Smooth muscle cell (in vitro differentiated cells): ENCODE data around the gene OR5M3. TPM values are rescaled to one million over a fixed set of nuclear protein-coding genes. Genes with fewer than 3 reads are reported as not detected.

Experiments
- DNase-seq: peaks from one replicate; lab custom pipeline; 2025; ENCODE audit not compliant: unreplicated experiment; lab: John Stamatoyannopoulos, UW
- H2AFZ ChIP-seq: fragments of 200-600 bp; sonication (generic); 2 replicates; pipeline ENCODE4 v1.6.0; 2016; ENCODE audit warnings: antibody characterized with exemption, low read depth, mild to moderate bottlenecking
- H3F3A ChIP-seq: fragments of 200-600 bp; sonication (generic); 2 replicates; pipeline ENCODE4 v1.6.0; 2017; ENCODE audit warnings: antibody characterized with exemption, low read depth
- H3K27ac ChIP-seq: fragments of 200-600 bp; sonication (generic); 2 replicates; pipeline ENCODE4 v1.5.1; 2016; ENCODE audit warnings: low read depth, mild to moderate bottlenecking
- H3K27me3 ChIP-seq: fragments of 200-600 bp; sonication (generic); 2 replicates; pipeline ENCODE4 v1.6.1; 2016; ENCODE audit warnings: low read depth, mild to moderate bottlenecking
- H3K36me3 ChIP-seq: fragments of 200-600 bp; sonication (generic); 2 replicates; pipeline ENCODE4 v1.5.1; 2016; ENCODE audit warnings: low read depth
- H3K4me1 ChIP-seq: fragments of 200-600 bp; sonication (generic); 2 replicates; pipeline ENCODE4 v1.5.1; 2016; ENCODE audit warnings: low read depth
- H3K4me2 ChIP-seq: fragments of 200-600 bp; sonication (generic); 2 replicates; pipeline ENCODE4 v1.6.0; 2016; ENCODE audit warnings: mild to moderate bottlenecking
- H3K4me3 ChIP-seq: fragments of 200-600 bp; sonication (generic); 2 replicates; pipeline ENCODE4 v1.5.1; 2016; ENCODE audit warnings: mild to moderate bottlenecking
- H3K79me2 ChIP-seq: fragments of 200-600 bp; sonication (generic); 2 replicates; pipeline ENCODE4 v1.6.0; 2016; ENCODE audit warnings: low read depth, mild to moderate bottlenecking
- H3K9ac ChIP-seq: fragments of 200-600 bp; sonication (generic); 2 replicates; pipeline ENCODE4 v1.6.0; 2016; ENCODE audit warnings: low read depth
- H3K9me3 ChIP-seq: fragments of 200-600 bp; sonication (generic); replicated peaks from 2 replicates; pipeline ENCODE4 v1.5.1; 2016; ENCODE audit warnings: low read depth
- H4K20me1 ChIP-seq: fragments of 200-600 bp; sonication (generic); 2 replicates; pipeline ENCODE4 v1.6.0; 2016; ENCODE audit warnings: low read depth
- CTCF ChIP-seq: fragments of 200-600 bp; sonication (generic); IDR thresholded peaks from 2 replicates; pipeline ENCODE4 v1.5.1; 2017; ENCODE audit warnings: borderline replicate concordance, mild to moderate bottlenecking, antibody characterized with exemption; ENCODE audit not compliant: insufficient read depth, poor library complexity, severe bottlenecking
- WGBS: methylation state at CpG from one replicate; pipeline ENCODE4 v1.1.7; 2016; ENCODE audit warnings: low lambda C conversion rate; 5-methylcytosine and 5-hydroxymethylcytosine counted together
- polyA plus RNA-seq: library from polyadenylated mRNA; unstranded; fragments of >200 nt; fragmentation: Nextera tagmentation; extraction: Ambion mirVana; gene quantifications from 2 replicates; pipeline ENCODE4 v1.2.1, GENCODE V29; 2016
- total RNA-seq: library from RNA; depleted of rRNA; stranded (reverse); fragments of >200 nt; gene quantifications from 2 replicates; pipeline ENCODE4 v1.2.3, GENCODE V29; 2014

Gene OR5M3
- total and polyA plus RNA-seq, 2 experiments from 2014 or later = not detected

DNA sequence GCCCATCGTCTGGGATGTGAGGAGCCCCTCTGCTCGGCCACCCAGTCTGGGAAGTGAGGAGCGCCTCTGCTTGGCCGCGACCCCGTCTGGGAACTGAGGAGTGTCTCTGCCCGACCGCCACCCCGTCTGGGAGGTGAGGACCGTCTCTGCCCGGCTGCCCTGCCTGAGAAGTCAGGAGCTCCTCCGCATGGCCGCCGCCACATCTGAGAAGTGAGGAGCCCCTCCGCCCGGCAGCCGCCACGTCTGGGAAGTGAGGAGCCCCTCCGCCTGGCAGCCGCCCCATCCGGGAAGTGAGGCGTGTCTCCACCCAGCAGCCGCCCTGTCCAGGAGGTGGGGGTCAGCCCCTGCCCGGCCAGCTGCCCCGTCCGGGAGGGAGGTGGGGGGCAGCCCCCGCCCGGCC lies 23.9 kb upstream of the OR5M3 start:
- H3K27ac ChIP-seq = no peak overlapping the region
- WGBS = over 99% methylated on average over 22 of the region's 28 CpGs
- H4K20me1 ChIP-seq = no peaks in the 10 kb centered on the region
- H3K4me3 ChIP-seq = no peak overlapping the region
- no peaks in the 10 kb centered on the region for H3K36me3 ChIP-seq
- no peaks in the 10 kb centered on the region for H3K27me3 ChIP-seq
- no peak overlapping the region for H3K9ac ChIP-seq
- H3K9me3 ChIP-seq = no peaks in the 10 kb centered on the region
- no peak overlapping the region for H3K4me2 ChIP-seq
- no peaks in the 10 kb centered on the region for H3K79me2 ChIP-seq
- TF ChIP-seq CTCF = no peak
- no peak for DNase-seq
- H3K4me1 ChIP-seq = no peaks in the 10 kb centered on the region
- H3F3A ChIP-seq = no peaks in the 10 kb centered on the region
- H2AFZ ChIP-seq = no peak overlapping the region

GRCh38 chr11:56495117-56495516 lies 22.0 kb upstream of the OR5M3 start:
- WGBS = 79% methylated on average over 2 of the region's 2 CpGs
- H3K4me1 ChIP-seq = no peaks in the 10 kb centered on the region

DNA sequence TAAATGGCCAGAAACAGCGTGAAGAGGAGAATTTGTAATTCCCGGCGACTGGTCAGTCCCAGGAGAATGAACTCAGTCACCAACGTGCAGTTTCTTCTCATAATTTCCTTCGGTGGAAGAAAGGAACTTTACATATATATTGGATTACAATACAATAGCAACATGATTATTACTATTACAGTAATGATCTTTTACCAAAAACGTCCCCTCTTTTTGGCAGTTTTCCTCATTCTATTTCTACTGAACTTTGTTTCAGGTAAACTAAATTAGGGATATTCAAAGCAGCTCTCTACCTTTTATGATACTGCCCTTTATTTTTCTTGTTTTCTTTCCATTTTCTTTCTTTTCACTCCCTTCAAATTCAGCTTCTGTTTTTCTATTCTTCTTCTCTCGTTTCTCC lies 18.1 kb upstream of the OR5M3 start, which contains the start of gene OR5M8:
OR5M8 (minus strand) TSS at position 101 of the 400 bp plus-strand sequence; CDS start at position 101, 0 bp downstream.
- TF ChIP-seq CTCF = no peak
- H3K79me2 ChIP-seq = no peaks in the 10 kb centered on the region
- WGBS = 84% methylated on average over 7 of the region's 7 CpGs
- no peaks in the 10 kb centered on the region for H3K4me1 ChIP-seq
- no peaks in the 10 kb centered on the region for H3K9me3 ChIP-seq
- no peaks in the 10 kb centered on the region for H4K20me1 ChIP-seq
- H3K36me3 ChIP-seq = no peaks in the 10 kb centered on the region
- H3K27ac ChIP-seq = no peak within 1 kb of the TSS
- H3K4me2 ChIP-seq = no peak within 1 kb of the TSS
- H2AFZ ChIP-seq = no peak within 1 kb of the TSS
- H3K27me3 ChIP-seq = no peaks in the 10 kb centered on the region
- H3K4me3 ChIP-seq = no peak within 1 kb of the TSS
- H3K9ac ChIP-seq = no peak within 1 kb of the TSS
- DNase-seq = no peak
- no peaks in the 10 kb centered on the region for H3F3A ChIP-seq

More at GRCh38 chr11:56495117-56495516, 22.0 kb upstream of the OR5M3 start:
- Histone ChIP-seq H3K27me3 (no peaks in the 10 kb centered on the region), H3K27ac (no peak overlapping the region), H3F3A (no peaks in the 10 kb centered on the region), H2AFZ (no peak overlapping the region), H3K9me3 (no peaks in the 10 kb centered on the region), H3K79me2 (no peaks in the 10 kb centered on the region), H4K20me1 (no peaks in the 10 kb centered on the region), H3K36me3 (no peaks in the 10 kb centered on the region), H3K9ac (no peak overlapping the region), H3K4me3 (no peak overlapping the region), H3K4me2 (no peak overlapping the region)
- no peak for TF ChIP-seq CTCF
- no peak for DNase-seq

DNA sequence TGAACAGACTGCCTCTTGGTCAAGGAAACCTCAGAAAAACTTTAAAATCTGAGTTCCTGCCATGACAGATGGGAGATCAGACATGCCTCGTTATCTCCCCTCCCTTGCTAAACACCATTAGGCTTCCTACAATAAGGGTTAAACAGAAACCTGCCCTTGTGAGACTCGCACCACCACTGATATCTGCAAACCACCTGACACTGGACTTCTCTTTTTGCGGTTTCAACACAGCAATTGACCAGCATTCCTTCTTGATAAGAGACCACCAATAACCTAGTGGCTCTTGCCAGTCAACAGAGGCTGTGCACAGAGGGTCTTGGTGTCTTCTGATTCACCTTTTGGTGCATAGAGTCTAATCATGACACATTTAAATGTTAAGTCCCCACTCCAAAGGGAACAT lies 13.6 kb upstream of the OR5M3 start:
- Histone ChIP-seq H2AFZ (no peak overlapping the region), H3K79me2 (no peaks in the 10 kb centered on the region), H3K27me3 (no peaks in the 10 kb centered on the region), H3K4me1 (no peaks in the 10 kb centered on the region), H3K4me2 (no peak overlapping the region), H3K27ac (no peak overlapping the region), H3K36me3 (no peaks in the 10 kb centered on the region), H4K20me1 (no peaks in the 10 kb centered on the region), H3K4me3 (no peak overlapping the region), H3K9me3 (no peaks in the 10 kb centered on the region), H3F3A (no peaks in the 10 kb centered on the region), H3K9ac (no peak overlapping the region)
- 71% methylated on average over 3 of the region's 3 CpGs for WGBS
- no peak for DNase-seq
- TF ChIP-seq CTCF = no peak
